ENCODE measurements around the gene PRR5L.

PRR5L gene

GRCh38 chr11:36394056-36394455 is 98.0 kb downstream of the PRR5L start:
- H3K9me3 ChIP-seq (ENCODE audit: control insufficient read depth, insufficient read depth, low read length), result no peaks in the 10 kb centered on the region
- no peaks in the 10 kb centered on the region for H3K36me3 ChIP-seq (ENCODE audit: control insufficient read depth, low read length)
- 0 out of 2 replicates have a peak, but pooled peaks cover 2% of the 10 kb centered on the region for H3K27me3 ChIP-seq (ENCODE audit: control insufficient read depth, low read length)
- H3K79me2 ChIP-seq (ENCODE audit: control insufficient read depth, low read length), result no peaks in the 10 kb centered on the region
- H3F3A ChIP-seq (ENCODE audit: control insufficient read depth, insufficient read depth), result no peaks in the 10 kb centered on the region
- TF ChIP-seq CTCF (IDR thresholded peaks at IDR 0.05; ENCODE audit: low read depth, low read length, poor library complexity, severe bottlenecking) (no peak), EZH2phosphoT487 (IDR thresholded peaks at IDR 0.05; ENCODE audit: borderline replicate concordance, low read length) (no peak)
- no peak overlapping the region for H3K4me3 ChIP-seq (ENCODE audit: low read length)
- H3K4me2 ChIP-seq (ENCODE audit: low read length), result no peak overlapping the region
- H3K27ac ChIP-seq (ENCODE audit: low read depth, low read length), result no peak overlapping the region
- peaks cover 8% of the 10 kb centered on the region for H3K4me1 ChIP-seq (ENCODE audit: control insufficient read depth, low read length)
- no peaks in the 10 kb centered on the region for H4K20me1 ChIP-seq (ENCODE audit: control insufficient read depth, insufficient read depth, low read depth, low read length)
- no peaks in the 10 kb centered on the region for H3K9me2 ChIP-seq (replicated peaks; ENCODE audit: control insufficient read depth, low read length)

DNA sequence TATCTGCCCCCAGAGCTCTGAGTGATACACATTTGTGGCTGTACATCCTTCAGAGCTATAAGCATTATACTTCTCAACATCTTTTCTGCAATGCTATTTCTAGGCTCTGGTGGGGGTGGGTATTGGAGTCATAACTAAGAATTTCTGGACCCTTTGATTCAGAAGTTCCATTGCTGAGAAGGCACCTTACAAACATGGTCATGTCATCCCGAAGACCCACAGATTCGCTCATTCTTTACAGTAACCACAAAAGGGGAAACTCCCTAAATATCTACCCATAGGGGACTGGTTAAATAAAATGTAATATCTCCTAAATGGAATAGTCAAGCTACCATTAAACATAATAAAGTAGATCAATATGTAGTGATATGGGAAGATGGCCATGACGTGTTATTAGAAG is 98.8 kb downstream of the PRR5L start:
- H3K4me3 ChIP-seq (ENCODE audit: low read length), result no peak overlapping the region
- H3F3A ChIP-seq (ENCODE audit: control insufficient read depth, insufficient read depth), result no peaks in the 10 kb centered on the region
- H3K4me1 ChIP-seq (ENCODE audit: control insufficient read depth, low read length), result peaks cover 8% of the 10 kb centered on the region
- no peak overlapping the region for H3K27ac ChIP-seq (ENCODE audit: low read depth, low read length)
- H3K27me3 ChIP-seq (ENCODE audit: control insufficient read depth, low read length), result 0 out of 2 replicates have a peak, but pooled peaks cover 2% of the 10 kb centered on the region
- no peaks in the 10 kb centered on the region for H3K79me2 ChIP-seq (ENCODE audit: control insufficient read depth, low read length)
- H3K4me2 ChIP-seq (ENCODE audit: low read length), result no peak overlapping the region
- no peaks in the 10 kb centered on the region for H4K20me1 ChIP-seq (ENCODE audit: control insufficient read depth, insufficient read depth, low read depth, low read length)
- no peaks in the 10 kb centered on the region for H3K36me3 ChIP-seq (ENCODE audit: control insufficient read depth, low read length)
- no peaks in the 10 kb centered on the region for H3K9me3 ChIP-seq (ENCODE audit: control insufficient read depth, insufficient read depth, low read length)
- TF ChIP-seq CTCF (IDR thresholded peaks at IDR 0.05; ENCODE audit: low read depth, low read length, poor library complexity, severe bottlenecking) (no peak), EZH2phosphoT487 (IDR thresholded peaks at IDR 0.05; ENCODE audit: borderline replicate concordance, low read length) (no peak)
- H3K9me2 ChIP-seq (replicated peaks; ENCODE audit: control insufficient read depth, low read length), result no peaks in the 10 kb centered on the region

- H3K4me2 ChIP-seq (ENCODE audit: low read length), result no peak overlapping the region
- TF ChIP-seq EZH2phosphoT487 (IDR thresholded peaks at IDR 0.05; ENCODE audit: borderline replicate concordance, low read length) (no peak), CTCF (IDR thresholded peaks at IDR 0.05; ENCODE audit: low read depth, low read length, poor library complexity, severe bottlenecking) (no peak)
- no peaks in the 10 kb centered on the region for H3F3A ChIP-seq (ENCODE audit: control insufficient read depth, insufficient read depth)
- H3K36me3 ChIP-seq (ENCODE audit: control insufficient read depth, low read length), result no peaks in the 10 kb centered on the region
- H3K79me2 ChIP-seq (ENCODE audit: control insufficient read depth, low read length), result no peaks in the 10 kb centered on the region
- no peaks in the 10 kb centered on the region for H4K20me1 ChIP-seq (ENCODE audit: control insufficient read depth, insufficient read depth, low read depth, low read length)
- no peak overlapping the region for H3K4me3 ChIP-seq (ENCODE audit: low read length)
- H3K9me3 ChIP-seq (ENCODE audit: control insufficient read depth, insufficient read depth, low read length), result no peaks in the 10 kb centered on the region
- no peak overlapping the region for H3K27ac ChIP-seq (ENCODE audit: low read depth, low read length)
- H3K9me2 ChIP-seq (replicated peaks; ENCODE audit: control insufficient read depth, low read length), result no peaks in the 10 kb centered on the region
- 0 out of 2 replicates have a peak, but pooled peaks cover 4% of the 10 kb centered on the region for H3K27me3 ChIP-seq (ENCODE audit: control insufficient read depth, low read length)
- H3K4me1 ChIP-seq (ENCODE audit: control insufficient read depth, low read length), result peaks cover 3% of the 10 kb centered on the region
These were observed 100.1 kb downstream of the PRR5L start for GRCh38 chr11:36395978-36396736.
